Suppressor macrophage treated with lipopolysaccharide for 1 hour (primary cell): Measurements from ENCODE around the gene CACNA1D.
A peak's percentile ranks its signal among the peaks of the same experiment; 100 is the strongest.

Experiments
- DNase-seq, 3 donors: peaks; one replicate each; pipeline ENCODE4 v3.0.0-alpha.2; 2020 to 2022

Gene CACNA1D

DNA sequence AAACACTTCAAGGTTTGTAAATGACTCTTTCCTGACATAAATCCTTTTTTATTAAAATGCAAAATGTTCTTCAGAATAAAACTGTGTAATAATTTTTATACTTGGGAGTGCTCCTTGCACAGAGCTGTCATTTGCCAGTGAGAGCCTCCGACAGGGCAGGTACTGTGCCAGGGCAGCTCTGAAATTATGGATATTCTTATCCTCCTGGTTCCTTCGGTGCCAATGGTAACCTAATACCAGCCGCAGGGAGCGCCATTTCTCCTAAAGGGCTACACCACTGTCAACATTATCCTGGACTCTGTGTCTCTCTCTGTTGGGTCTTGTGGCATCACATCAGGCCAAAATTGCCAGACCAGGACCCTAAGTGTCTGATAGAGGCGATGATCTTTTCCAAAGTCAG is 318.8 kb downstream of the CACNA1D start:
- DNase-seq, result no peak

DNA sequence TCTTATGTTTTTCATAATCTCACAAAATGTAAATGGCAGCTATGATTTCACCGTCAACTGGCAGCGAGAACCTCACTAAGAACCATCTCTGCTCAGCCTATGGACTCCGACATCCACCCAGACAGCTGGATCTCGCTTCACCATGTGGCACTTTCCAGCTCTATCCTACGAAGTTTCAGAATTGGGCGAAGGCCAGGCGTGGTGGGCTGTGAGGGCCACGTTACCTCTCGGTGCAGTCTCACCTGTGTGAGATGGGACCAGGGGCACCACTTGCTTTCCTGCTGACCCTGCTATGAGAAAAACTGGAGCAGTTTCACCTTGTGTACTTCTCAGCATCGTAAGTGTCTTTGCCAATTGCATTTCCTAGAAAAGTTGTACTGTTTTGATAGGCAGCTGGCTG is 319.5 kb downstream of the CACNA1D start:
- no peak for DNase-seq

DNA sequence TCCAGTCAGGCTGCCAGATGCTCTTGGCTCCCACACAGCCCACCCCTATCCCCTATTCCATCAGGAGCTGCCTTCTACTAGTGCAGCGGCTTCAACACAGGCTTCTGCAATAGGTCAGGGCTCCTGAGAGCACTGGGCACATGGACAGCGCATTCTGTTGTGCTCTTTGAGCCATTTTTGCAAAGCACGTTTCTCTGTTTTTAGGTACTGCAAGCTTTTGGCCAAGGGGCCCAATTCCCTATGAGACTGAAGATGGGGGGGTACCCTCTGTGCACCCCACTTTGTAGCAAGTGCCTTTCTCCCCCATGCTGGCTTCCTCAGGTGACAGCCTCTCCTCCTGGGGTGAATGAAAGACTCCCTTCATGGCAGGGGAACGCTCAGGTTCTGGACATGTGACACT is 320.7 kb downstream of the CACNA1D start:
- no peak for DNase-seq

DNA sequence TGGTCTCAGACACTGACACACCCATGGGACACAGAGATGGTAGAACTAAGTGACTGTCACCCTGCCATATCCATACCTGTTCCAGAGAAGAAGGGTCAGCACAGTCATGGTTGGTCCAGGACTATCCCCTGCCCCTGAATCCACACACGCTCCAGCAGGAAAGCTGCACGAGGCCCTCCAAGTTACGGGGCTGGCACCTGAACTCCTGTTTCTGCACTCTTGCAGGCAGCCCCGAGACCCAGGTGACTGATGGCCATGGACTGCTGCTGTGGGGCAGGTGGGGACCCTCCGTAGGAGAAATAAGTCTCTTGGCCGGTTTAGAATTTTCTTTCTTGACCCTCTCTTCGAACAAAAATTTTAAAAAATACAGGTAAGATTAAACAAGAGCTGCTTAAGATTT is 321.2 kb downstream of the CACNA1D start:
- DNase-seq, result no peak

DNA sequence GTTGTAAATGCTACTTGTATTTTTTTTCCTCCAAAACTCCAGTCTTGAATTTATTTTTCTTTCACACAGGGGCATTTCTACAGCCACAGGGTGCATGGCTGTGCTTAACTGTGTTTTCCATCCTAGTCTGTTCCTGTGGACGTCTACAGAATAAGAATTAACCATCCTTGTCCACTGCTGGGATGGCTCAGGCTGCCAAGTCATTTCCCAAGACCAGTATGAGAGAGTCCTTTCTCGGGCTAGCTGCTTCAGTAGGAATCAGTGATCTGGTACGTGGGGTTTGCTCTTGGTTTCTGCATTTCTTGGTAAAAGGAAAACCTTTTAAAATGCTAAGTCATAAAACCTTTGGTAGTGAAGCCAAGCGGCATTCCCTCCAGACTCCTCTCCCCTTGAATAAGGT is 322.0 kb downstream of the CACNA1D start:
- no peak for DNase-seq

DNA sequence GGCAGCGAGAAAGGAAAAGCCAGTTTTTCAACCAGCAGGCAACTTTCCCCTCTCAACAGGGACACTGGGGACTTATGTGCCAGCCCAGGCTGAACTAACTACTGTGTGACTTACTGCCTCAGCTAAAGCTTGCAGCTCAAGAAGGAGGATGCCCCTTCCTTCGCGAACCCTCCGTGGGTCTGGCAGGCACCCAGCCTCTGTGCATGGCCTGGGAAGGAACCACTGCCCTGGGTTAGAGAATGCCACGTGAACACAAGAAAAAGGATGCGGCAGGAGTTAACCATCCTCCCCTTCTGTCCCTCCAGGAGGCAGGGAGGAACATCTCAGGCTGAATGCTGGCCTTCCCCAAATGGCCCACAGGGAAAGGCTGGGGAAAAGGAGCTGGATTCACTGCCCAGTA is 322.8 kb downstream of the CACNA1D start:
- DNase-seq, result no peak

DNA sequence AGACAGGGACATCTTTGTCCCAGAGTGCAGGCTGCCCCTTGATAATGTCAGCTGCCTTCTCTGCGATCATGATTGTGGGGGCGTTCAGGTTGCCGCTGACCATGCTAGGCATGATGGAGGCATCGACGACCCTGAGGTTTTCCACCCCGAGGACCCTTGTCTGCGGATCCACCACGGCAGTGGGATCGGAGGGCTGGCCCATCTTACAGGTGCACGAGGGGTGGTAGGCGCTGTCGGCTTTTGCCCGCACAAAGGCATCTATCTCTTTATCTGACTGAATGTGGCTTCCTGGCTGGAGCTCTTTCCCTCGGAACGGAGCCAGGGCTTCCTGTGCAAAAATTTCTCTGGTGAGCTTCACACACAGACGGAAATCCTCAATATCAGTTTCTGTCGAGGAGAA is 323.4 kb downstream of the CACNA1D start:
- no peak for DNase-seq

DNA sequence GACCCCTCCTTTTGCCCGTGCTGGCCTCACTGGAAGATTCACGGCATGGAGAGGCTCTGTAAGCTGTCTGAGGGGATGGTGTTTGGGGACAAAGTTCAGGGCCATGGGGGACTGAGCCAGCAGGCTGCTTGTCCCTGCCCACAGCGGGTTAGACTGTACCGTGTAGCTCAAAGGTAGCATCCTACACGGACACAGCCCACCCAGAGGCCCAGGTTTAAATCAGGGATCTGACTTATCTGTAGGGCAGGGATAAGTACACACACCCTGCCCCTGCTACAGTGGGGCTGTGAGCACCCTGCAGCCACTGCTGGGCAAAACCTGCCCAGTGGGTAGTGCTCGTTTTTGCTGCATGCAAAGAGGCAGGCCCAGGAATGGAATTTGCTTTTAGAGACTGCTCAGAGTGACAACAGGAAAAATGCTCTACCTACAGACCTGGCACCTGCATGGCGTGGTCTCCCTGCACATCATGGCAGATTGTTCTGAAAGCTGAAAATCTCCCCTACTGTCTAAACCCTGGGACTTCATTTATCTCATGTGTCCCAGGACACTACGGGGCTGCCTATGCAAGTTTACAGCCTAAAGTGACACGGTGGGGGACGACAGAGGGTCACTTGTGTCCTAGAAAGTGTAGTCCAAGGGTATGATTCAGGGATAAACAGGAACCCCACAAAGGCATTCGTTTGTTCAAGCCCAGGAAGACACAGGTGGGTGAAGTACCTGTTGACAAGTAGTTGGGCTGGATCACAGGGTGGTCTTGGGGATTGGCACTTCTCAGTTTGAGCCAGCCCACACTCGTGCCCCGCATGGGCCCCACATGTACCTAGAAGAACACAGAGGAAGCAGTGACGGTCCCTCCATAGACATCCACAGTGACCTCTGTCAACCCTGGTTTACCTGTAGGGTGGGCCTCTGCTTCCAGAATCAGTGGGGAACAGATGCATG is 324.1 kb downstream of the CACNA1D start:
- DNase-seq, result no peak

DNA sequence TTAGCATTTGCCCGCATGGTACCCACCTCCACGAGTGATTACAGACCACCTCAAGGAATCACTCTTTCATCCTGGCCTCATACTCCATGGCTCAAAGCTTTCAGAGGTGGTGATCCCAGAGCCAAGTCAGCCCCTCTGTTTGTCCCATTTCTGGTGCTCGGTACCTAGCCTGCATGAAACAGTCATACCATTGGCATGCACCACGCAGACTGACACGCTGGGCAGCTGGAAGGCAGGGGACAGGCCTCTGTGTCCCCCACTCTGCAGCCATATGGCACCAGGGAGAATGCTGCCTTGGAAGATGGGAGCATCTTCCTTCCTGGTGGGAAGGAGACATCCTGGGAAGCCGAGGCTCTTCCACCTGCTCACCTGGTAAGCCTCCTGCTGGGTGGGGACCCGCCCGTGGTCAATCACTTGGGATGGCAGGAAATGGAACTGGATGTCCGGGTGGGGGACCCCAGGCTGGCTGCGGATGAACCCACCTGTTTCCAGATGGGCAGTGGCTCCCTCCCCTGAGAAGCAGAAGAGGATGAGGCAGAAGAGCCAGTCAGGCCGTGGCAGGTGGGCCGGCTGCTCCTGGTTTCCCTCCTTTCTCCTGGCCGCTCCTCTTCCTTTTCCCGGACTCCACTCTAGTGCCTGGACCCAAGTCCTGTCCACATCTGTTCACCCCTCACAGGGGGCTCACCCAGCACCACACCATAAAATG is 324.9 kb downstream of the CACNA1D start:
- no peak for DNase-seq

DNA sequence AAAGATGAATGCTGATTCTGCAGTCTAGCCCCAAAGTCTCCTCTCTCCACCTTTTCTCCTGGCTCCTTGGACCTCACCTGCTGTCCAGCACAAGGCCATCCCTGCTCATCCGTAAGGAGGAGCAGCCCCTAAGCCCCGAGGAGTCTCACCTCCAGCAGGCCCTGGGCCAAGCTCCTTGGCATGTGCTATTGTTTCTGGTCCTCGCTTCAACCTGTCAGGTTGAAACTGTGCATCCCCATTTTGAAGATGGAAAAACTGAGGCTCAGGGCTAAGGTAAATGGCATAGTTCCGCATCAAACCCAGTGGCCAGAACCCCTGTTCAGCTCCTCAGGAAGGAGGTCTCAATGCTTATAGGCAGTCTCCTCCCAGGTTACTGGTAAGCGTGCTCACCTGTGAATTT is 325.7 kb downstream of the CACNA1D start:
- no peak for DNase-seq

DNA sequence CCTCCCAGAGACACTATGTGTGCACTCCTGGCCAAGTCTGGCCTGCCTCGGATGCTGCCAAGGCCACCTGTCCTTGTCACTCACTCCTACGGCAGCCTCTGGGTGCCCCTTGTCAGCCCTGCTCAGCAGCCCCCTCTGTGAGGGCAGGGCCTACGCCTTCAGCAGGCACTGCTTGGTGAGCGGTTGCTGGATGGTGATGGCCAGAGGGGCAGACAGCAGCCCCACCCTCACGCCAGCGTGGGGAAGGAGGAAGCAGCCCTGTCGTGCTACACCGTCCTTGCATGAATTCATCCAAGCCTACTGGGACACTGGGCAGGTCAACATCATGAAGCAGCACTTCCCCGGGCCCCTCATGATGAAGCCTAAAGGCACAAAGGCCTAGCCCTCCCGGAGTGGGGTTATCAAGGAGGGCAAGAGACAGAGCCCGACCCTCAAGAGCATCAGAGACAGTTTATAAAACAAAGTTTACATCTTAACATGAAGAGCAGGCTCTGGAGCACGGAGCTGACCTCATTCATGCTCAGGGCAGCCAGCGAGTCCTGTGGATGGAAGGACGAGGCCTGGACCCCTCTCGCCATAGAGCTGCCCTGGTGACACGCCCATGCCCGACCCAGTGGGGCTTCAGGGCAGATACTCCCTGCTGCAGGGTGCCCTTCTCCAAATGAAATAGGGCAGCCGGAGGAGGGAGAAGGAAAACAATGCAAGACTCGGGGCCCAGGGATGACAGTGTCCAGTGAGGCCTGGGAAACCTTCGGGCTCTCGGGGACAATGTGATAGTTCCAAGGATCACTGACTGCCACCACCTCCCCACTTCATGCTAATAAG is 326.6 kb downstream of the CACNA1D start:
- DNase-seq, result no peak

DNA sequence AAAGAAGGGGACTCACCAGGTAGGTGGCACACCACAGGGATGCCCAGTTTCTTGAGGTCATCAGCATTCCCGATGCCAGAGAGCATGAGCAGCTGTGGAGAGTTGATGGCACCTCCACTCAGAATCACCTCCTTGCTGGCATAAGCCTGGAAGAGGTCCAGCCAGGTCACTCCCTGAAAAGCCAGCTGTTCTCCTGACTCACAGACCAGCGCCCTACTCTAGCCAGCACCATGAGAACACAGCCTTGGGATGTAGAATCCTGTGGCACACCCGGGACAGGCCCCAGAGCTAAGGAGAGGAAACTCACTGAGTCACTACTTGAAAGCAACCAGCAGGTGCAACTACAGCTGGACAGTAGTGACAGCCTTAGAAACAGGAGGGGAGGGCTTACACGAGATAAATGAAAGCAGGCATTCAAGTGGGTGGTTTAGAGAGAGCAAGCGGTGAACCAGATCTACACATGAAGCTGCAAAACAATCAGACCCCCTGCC is 327.3 kb downstream of the CACNA1D start:
- DNase-seq, result no peak

DNA sequence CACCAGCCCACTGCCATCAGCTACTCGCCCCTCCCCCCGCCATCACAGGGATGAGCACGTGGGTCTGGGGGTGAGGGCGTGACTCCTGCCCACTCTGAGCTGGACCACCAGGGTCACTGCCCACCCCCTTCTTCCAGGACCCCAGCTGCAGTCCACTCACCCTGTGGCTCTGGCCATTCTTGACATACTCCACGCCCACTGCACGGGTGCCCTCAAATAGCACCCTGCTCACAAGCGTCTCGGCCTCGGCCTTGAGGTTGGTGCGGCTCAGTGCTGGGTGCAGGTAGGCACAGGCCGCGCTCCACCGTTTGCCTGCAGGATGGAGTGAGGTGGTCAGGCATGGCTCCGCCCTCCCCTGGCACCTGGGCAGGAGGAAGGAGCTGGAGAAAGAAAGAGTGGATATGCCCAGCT is 327.9 kb downstream of the CACNA1D start:
- no peak for DNase-seq

DNA sequence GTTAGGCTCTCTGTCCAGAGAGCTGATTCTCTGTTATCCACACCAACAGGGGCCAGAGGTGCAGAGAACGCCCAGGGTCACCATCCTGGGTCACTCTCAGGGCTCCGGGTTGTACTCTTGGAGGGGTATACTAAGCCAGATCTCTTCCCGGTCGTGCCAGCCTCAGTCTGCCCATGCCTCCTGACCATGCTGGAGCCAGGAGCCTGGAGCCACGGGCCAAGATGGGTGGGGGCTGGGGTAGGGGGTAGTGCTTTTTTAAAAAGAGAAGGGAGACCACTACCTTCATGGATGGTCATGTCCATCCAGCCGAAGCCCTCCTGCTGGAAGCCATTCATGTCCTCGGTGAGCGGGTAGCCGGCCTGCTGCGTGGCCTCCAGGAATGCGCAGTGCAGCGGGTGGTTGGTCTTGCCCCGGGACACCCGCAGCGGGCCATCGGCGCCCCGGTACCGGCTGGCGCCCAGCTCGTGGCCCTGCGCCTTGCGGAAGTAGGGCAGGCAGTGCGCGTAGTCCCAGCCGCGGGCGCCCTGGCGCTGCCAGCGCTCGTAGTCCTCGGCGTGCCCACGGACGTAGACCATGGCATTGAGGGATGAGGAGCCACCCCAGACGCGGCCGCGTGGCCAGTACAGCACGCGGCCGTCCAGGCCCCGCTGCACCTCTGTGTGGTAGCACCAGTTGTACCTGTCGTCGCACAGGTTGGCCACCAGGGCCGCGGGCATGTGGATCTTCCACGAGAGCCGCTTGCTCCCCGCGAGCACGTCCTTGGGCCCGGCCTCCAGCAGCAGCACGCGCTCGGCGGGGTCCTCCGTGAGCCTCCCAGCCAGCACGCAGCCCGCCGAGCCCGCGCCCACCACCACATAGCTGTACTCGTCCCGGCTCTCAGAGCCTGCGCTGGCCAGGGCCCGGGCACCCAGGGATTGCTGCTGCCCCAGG is 328.9 kb downstream of the CACNA1D start:
- DNase-seq, result no peak

DNA sequence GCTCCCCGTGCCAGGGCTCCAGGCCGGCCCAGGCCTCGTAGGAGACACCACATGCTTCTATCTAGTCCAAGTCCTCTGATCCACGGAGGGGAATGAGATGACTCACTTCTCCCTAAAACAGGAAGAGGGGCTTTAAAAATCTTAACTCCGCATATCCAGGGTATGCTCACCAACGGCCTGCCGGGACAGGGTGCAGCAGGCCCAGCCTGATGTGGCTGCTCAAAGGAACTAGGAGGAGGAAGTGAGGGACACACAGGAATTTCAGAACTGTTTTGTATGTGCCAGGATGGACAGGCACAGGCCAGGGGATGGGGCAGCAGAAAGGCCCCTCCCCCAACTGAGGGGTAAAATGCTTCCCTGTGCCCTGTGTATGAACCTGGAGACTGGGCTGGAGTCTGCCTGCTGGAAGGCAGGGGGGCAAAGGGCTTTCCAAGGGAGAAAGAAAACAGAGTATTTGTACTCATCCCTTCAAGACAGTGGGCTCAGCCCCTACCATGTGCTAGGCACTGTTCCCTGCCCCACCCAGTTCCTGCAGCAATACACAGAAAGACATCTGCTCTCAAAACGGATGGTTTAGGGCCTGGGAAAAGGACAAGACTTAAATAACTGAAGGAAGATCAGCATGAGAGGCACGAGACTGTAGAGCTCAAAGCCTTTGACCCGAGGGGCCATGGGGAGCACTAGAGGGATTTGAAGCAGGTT is 329.7 kb downstream of the CACNA1D start:
- DNase-seq, result no peak

DNA sequence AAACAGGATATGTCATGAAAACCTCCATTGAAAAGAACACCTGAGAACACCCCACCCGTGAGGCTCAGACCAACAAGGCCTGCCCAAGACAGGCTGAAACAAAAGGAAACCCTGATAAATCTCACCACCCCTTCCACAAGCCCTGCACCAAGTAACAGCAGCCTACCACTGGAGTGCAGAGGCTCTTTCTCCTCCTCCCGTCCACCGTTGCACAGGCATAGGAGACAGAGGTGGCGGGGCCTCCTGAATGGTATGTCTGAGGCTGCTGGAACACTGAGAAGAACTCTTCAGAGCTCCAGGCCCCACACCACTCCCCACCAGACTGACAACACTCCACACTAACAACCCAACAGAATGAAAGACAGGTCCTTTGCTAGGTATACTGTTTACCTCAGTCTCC is 330.4 kb downstream of the CACNA1D start:
- no peak for DNase-seq

DNA sequence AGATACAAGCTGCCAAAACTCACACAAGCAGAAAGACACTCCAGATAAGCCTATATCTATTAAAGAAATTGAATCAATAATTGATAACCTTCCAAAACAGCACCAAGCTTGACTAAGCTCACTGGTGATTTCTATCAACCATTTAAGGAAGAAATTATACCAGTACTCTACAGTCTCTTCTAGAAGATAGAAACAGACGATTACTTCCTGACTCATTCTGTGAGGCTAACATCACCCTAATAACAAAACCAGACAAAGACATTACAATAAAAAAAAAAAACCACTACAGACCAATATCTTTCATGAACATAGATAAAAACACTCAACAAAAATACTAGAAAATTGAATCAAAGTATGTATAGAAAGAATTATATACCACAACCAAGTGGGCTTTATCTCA is 331.6 kb downstream of the CACNA1D start:
- DNase-seq, result no peak

DNA sequence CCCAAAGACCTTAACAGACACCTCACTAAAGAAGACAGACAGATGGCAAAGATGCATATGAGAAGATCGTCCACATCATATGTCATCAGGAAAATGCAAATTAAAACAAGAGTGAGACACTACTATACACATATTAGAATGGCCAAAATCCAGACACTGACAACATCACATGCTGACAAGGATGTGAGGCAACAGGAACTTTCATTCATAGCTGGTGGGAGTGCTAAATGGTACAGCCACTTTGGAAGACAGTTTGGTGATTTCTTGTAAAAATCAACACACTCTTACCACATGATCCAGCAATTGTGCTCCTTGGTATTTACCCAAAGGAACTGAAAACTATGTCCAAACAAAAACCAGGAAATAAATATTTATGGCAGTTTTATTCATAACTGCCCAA is 334.2 kb downstream of the CACNA1D start:
- DNase-seq, result peak; percentile 24 to 39 (median 33)

DNA sequence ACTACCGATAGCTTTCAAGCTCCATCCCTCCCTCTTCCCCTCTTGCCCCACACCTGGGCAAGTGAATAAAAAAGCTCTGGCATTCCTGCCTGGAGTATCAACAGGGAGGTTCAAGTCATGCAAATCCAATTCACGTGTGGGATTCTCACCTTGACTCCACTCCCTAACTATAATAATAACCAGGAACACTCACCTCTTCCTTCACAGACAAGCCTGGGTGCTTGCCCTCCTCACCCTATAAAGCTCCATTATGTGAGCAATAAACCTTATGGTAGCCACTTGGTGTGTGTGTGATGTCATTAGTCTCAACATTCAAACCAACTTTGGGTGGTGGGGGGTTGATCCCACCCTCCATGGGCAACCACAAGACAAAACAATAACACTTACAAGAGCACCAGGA is 335.2 kb downstream of the CACNA1D start:
- DNase-seq, result no peak

DNA sequence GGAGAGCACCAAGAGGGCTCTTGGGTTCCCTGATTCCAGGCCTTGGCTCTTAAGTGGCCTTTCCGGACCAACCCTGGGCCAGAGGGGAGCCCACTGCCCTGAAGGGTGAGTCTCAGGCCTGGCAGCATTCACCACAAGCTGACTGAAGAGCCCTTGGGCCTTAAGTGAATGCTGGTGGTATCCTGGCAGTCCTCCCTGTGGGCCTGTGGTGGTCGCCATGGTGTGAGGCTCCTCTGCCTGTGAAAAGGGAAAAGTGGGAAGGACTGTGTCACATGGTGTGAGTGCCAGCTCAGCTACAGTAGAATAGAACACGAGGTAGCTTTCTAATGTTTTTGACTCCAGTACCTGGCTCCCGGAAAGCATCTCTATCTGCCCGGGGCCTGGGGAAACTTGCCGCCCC is 336.5 kb downstream of the CACNA1D start:
- DNase-seq, result no peak

DNA sequence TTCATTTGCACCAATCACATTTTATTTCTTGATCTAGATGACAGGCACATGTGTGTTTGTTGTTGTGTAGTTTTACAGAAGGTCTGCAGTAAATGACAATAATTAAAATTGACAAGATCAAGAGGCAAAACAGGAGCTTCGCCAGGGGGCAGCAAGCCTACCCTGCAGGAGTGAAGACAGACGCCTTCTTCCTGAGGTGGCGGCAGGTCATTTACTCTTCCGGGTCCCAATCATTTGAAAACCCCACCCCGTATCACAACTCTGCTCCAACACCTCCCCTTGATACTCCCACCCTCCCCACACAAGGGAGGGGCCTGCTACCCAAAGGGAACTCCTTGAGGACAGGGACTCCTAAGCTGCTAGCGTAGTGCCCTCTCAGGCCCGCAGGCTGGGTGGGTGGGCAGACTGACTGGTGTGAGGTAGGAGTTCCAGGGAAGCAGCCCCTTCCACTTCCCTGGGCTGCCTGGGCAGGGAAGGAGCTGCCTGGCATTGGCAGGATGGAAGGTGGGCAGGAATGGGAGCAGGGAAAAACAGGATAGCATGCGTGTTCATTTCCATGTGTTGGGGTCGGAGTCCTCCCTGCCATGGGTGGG is 338.7 kb downstream of the CACNA1D start:
- no peak for DNase-seq
